Psoas muscle (tissue), 8 donors: ENCODE results near the gene JMJD4. TPM values are rescaled to one million over a fixed set of nuclear protein-coding genes. Genes with fewer than 3 reads are reported as not detected.

Experiments
- ATAC-seq, 4 donors: fragments of 200-7000 bp; cut with Tn5 transposase; one replicate each; pipeline ENCODE4 v1.9.1; 2020; ENCODE audit warnings: moderate library complexity in 3 of 4, mild to moderate bottlenecking in 2 of 4
- DNase-seq, 2 donors: peaks; one replicate each; pipeline ENCODE4 v3.0.0-alpha.2; 2020
- H3K27ac ChIP-seq: fragments of 200-600 bp; one replicate; pipeline ENCODE4 v1.8.0; 2022
- H3K27me3 ChIP-seq, 3 donors: fragments of 200-600 bp in 1 of 3; one replicate each; pipeline versions ENCODE4 v1.6.1 to v1.8.0; 2013 to 2022; ENCODE audit warnings: low read length in 2 of 3, mild to moderate bottlenecking in 2 of 3, moderate library complexity in 1 of 3; ENCODE audit not compliant: insufficient read depth in 3 of 3
- H3K36me3 ChIP-seq, 2 donors: fragments of 200-600 bp in 1 of 2; one replicate each; pipeline versions ENCODE4 v1.6.1 to v1.8.0; 2013 to 2022; ENCODE audit warnings: low read depth in 1 of 2, mild to moderate bottlenecking in 1 of 2, moderate library complexity in 1 of 2; ENCODE audit not compliant: insufficient read depth in 1 of 2
- H3K4me1 ChIP-seq: fragments of 200-600 bp; one replicate; pipeline ENCODE4 v1.8.0; 2022
- H3K4me3 ChIP-seq: fragments of 200-600 bp; one replicate; pipeline ENCODE4 v1.8.0; 2022; ENCODE audit warnings: mild to moderate bottlenecking
- H3K9me3 ChIP-seq: fragments of 200-600 bp; one replicate; pipeline ENCODE4 v1.8.0; 2022
- WGBS, 3 donors: extraction: QIAGEN DNeasy Blood & Tissue Kit; methylation state at CpG; one replicate each; pipeline versions ENCODE4 v1.1.6 to v1.1.7; 2013; 5-methylcytosine and 5-hydroxymethylcytosine counted together
- intact Hi-C, 2 donors: fragments of 100-400 bp; cut with DNase I; formaldehyde crosslinking; loops; one replicate each; pipeline versions ENCODE4 v1.11.0 to v1.14.2; 2022
- polyA plus RNA-seq, 3 donors: library from polyadenylated mRNA; stranded (reverse); fragments of 200-250 nt; gene quantifications; one replicate each; pipeline ENCODE4 v1.2.3, GENCODE V29; 2013
- total RNA-seq, 4 donors: library from RNA; stranded (reverse); fragmentation: NEBNext Ultra II Directional in 2 of 4; extraction: Animal tissue kit (Norgen Biotek cat#: 25700) in 2 of 4; gene quantifications; one replicate each; pipeline versions ENCODE4 v1.2.1 to v1.2.4, GENCODE V29; 2021 to 2023
- TF ChIP-seq, protein P1 (sequence below): fragments of 200-600 bp; IDR thresholded peaks from one replicate; pipeline ENCODE4 v1.8.0; 2022; ENCODE audit warnings: antibody characterized with exemption
- donor health status: healthy with polysubstance abuse.
- donor health status: DM: no; HTN: no; CAD: no; lungs with moderate emphysema.
- donor health status: Bipolar disorder and iron deficiency.
- donor health status: healthy.
- donor health status: DM: yes; HTN: yes; CAD: no.
- donor health status: DM: no; HTN: no; CAD: no.
- donor health status: DM: no; HTN: no; CAD: no.
- donor health status: DM: yes; HTN: yes; CAD: no.

JMJD4 gene
- total and polyA plus RNA-seq, 7 donors: 9.0 to 20.5 (median 15.3) TPM

DNA sequence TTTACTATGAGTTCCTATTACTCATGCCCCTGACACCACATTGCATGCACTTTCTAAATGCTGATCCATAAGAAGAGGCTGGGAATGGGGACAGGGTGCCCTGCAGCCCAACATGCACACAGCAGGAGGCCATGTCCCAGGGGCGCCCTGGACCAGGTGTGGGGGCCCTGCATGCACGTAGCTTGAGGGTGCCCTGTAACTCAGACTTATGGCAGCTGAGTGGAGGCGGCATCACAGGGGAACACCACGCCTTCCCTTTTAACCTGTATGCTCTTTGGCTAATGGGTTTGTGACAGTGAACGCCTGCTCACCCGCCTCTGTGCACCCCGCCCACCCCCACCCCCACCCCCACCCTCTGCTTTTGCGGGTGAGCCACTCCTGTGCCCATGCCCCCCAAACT, 36.2 kb upstream of the JMJD4 start:
- peaks cover 10 to 54% of the 10 kb centered on the region in 2 donors for H3K36me3 ChIP-seq
- no peak for ATAC-seq
- intact Hi-C loops: no loop called here
- no peaks in the 10 kb centered on the region for H3K4me1 ChIP-seq
- no peak overlapping the region for H3K27ac ChIP-seq
- H3K4me3 ChIP-seq: no peak overlapping the region
- H3K27me3 ChIP-seq: no peaks in the 10 kb centered on the region
- 88 to 95% (median 95%) methylated on average over 7 to 8 of the region's 8 CpGs for WGBS, 3 donors
- H3K9me3 ChIP-seq: no peaks in the 10 kb centered on the region
- DNase-seq: no peak
- TF ChIP-seq, protein P1, sequence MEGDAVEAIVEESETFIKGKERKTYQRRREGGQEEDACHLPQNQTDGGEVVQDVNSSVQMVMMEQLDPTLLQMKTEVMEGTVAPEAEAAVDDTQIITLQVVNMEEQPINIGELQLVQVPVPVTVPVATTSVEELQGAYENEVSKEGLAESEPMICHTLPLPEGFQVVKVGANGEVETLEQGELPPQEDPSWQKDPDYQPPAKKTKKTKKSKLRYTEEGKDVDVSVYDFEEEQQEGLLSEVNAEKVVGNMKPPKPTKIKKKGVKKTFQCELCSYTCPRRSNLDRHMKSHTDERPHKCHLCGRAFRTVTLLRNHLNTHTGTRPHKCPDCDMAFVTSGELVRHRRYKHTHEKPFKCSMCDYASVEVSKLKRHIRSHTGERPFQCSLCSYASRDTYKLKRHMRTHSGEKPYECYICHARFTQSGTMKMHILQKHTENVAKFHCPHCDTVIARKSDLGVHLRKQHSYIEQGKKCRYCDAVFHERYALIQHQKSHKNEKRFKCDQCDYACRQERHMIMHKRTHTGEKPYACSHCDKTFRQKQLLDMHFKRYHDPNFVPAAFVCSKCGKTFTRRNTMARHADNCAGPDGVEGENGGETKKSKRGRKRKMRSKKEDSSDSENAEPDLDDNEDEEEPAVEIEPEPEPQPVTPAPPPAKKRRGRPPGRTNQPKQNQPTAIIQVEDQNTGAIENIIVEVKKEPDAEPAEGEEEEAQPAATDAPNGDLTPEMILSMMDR: no peak

DNA sequence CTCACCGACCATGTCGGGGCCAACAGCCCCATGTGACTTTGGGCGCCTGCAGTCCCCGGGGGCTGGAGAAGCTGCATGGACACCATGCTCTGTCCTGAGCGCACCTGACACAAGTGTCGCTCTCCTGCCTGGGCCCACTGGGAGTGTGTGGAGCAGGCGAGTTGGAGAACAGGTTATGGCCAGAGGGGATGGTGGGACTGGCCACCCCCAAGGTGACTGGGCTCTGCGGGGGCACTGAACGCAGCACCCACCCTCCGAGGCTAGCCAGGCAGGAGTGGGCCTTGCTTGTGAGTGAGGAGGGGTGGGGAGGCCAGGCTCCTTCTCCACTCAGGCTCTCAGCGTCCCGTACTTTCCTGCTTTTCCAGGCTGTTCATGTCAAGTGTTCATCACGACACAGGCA, 35.7 kb upstream of the JMJD4 start:
- DNase-seq (no peak), ATAC-seq (no peak)
- intact Hi-C loops: no loop called here
- WGBS, 3 donors: 96 to 98% (median 97%) methylated on average over 13 of the region's 13 CpGs
- Histone ChIP-seq H3K9me3 (no peaks in the 10 kb centered on the region), H3K36me3 (peaks cover 10 to 49% of the 10 kb centered on the region in 2 donors), H3K4me3 (no peak overlapping the region), H3K27ac (no peak overlapping the region), H3K27me3 (no peaks in the 10 kb centered on the region), H3K4me1 (no peaks in the 10 kb centered on the region)
- TF ChIP-seq, protein P1: no peak

DNA sequence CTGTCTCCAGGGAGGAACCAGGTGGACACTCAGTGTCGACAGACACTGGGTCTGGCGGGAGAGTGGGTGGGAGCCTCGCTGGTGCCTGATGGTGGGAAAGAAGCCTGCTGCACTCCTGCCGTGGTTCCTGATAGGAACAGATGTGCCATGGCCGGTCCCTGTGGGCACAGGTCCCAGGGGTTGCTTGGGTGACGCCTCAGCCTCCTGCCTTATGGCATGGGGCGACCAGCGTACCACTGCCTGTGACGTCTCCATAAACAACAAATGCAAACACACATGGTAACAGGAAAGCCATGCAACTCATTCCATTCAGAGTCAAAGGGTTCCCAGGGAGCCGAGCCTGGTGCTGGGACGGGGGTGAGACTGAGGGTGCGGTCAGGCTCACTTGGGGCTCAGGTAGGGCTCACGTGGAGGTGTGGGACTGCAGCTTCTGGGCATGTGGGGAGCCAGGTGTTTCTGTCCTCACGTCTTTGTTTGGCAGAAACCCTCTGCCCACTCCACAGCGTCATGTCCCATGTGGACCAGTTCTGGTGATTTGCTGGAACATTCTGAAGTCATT, 34.9 kb upstream of the JMJD4 start:
- no peak overlapping the region for H3K27ac ChIP-seq
- intact Hi-C loops: loop anchor here in 1 of 2 donors (10.0 kb wide), 1 partner anchor 305 kb away; no protein-coding TSS in a partner anchor
- H3K9me3 ChIP-seq: no peaks in the 10 kb centered on the region
- H3K36me3 ChIP-seq: peaks cover 10 to 47% of the 10 kb centered on the region in 2 donors
- ATAC-seq (no peak), DNase-seq (peak in 1 of 2 donors; percentile 30)
- H3K4me1 ChIP-seq: no peaks in the 10 kb centered on the region
- 91 to 97% (median 92%) methylated on average over 15 of the region's 15 CpGs for WGBS, 3 donors
- TF ChIP-seq, protein P1: no peak
- no peaks in the 10 kb centered on the region for H3K27me3 ChIP-seq
- H3K4me3 ChIP-seq: no peak overlapping the region

DNA sequence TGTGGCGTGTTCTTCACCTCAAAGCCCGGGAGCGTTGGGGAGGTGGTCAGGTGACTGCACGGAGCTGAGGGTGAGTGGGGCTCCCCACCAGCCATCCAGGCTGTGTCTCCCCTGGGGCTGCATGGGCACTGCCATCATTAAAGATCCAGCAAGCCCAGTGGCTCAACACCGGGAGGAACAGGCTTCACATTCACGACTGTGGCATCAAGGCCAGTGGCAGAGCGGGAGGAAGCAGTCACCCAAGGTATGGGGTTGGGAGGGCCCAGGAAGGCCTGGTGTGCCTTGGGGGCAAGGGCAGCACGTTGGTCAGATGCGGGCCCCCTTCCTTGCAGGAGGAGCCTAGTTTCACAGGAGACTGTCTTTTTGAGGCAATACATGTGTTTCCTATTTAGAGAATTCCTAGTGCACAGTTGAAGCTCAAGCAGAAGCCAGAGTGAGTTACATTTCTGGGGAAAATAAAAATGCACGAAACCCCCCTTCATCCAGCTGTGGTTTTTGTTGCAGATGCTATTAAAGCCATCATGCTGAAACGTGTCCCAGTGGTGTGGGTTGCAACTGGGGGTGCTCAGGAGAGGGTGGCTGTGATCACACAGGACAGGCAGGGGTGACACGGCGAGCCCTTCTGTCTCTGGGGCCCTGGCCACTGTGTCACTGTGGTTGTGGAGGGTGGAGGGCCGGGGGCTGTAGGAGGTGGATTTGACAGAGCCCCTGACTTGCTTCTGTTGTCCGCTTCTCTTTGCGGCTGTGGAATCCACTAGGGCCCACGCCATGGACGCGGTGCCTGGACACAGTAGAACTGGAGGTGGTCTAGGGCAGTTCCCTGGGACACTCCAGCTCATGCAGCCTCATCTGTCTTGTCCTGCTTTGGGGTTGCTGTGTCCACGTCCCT, 34.2 kb upstream of the JMJD4 start:
- 92 to 94% (median 92%) methylated on average over 20 of the region's 20 CpGs for WGBS, 3 donors
- TF ChIP-seq, protein P1: no peak
- Histone ChIP-seq H3K4me1 (peaks cover under 1% of the 10 kb centered on the region), H3K9me3 (no peaks in the 10 kb centered on the region), H3K27me3 (no peaks in the 10 kb centered on the region), H3K27ac (no peak overlapping the region), H3K4me3 (no peak overlapping the region), H3K36me3 (peaks cover 10 to 40% of the 10 kb centered on the region in 2 donors)
- DNase-seq (peak in 1 of 2 donors; percentile 35), ATAC-seq (no peak)
- intact Hi-C loops: loop anchor here in 1 of 2 donors (10.0 kb wide), 1 partner anchor 306 kb away; no protein-coding TSS in a partner anchor
